ENCODE results near the gene TWIST2.

- no peak for TF ChIP-seq POLR2AphosphoS5 (IDR thresholded peaks at IDR 0.05)
- no peak for TF ChIP-seq CTCF (IDR thresholded peaks at IDR 0.05)
- TF ChIP-seq POLR2A (IDR thresholded peaks at IDR 0.05) = no peak
Observed at GRCh38 chr2:238927746-238928519, 80.0 kb downstream of the TWIST2 start.
